Testis (tissue), 2 donors: ENCODE data around the gene SHISA4.

ENCODE experiments used
- POLR2A ChIP-seq: fragments of 450-650 bp; IDR thresholded peaks from one replicate; pipeline ENCODE4 v1.6.1; 2017; ENCODE audit warnings: antibody characterized with exemption, mild to moderate bottlenecking, moderate library complexity
- TF ChIP-seq, protein P1 (sequence below), 3 experiments: fragments of 450-650 bp in 2 of 3; fragments of 200-600 bp in 1 of 3; sonication (generic) in 1 of 3; IDR thresholded peaks; one replicate each; pipeline ENCODE4 v1.5.1; 2016 to 2019; ENCODE audit warnings: antibody characterized with exemption in 3 of 3, mild to moderate bottlenecking in 2 of 3, moderate library complexity in 1 of 3

DNA sequence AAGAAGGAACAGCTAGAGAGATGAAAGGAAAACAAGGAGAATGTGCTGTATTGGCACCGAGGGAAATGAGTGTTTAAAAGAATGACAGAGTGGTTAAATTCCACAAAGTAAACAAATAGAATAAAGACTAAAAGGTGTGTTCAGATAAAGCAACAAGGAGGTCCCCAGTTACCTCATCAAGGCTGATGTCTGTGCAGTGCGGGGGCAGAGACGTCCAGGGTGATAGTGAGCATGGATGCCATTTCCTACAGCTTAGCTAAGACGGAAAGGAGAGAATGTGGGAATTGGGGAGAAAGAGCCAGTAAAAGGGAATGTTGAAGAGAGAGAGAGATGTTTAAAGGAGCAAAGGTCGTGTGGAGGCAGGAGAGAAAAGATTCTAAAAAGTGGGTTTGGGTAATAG lies 42.1 kb downstream of the SHISA4 start:
- TF ChIP-seq, protein P1, sequence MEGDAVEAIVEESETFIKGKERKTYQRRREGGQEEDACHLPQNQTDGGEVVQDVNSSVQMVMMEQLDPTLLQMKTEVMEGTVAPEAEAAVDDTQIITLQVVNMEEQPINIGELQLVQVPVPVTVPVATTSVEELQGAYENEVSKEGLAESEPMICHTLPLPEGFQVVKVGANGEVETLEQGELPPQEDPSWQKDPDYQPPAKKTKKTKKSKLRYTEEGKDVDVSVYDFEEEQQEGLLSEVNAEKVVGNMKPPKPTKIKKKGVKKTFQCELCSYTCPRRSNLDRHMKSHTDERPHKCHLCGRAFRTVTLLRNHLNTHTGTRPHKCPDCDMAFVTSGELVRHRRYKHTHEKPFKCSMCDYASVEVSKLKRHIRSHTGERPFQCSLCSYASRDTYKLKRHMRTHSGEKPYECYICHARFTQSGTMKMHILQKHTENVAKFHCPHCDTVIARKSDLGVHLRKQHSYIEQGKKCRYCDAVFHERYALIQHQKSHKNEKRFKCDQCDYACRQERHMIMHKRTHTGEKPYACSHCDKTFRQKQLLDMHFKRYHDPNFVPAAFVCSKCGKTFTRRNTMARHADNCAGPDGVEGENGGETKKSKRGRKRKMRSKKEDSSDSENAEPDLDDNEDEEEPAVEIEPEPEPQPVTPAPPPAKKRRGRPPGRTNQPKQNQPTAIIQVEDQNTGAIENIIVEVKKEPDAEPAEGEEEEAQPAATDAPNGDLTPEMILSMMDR (IDR thresholded peaks at IDR 0.05): no peak
- TF ChIP-seq POLR2A: no peak
